HepG2 (cell line): ENCODE measurements around the gene ARGLU1. TPM values are rescaled to one million over a fixed set of nuclear protein-coding genes. Genes with fewer than 3 reads are reported as not detected.

Experiments used
- ATAC-seq: fragments of 200-7000 bp; cut with Tn5 transposase; 3 replicates; pipeline ENCODE4 v1.9.1; 2020; ENCODE audit warnings: mild to moderate bottlenecking, moderate library complexity
- BruUV-seq: library from RNA; stranded (reverse); fragments of 400-500 nt; replicated peaks from 2 replicates; lab custom pipeline; 2021; lab: Mats Ljungman, UMichigan
- CTCF ChIA-PET: fragments of 300-600 bp; formaldehyde crosslinking; extraction: SDS; loops from one replicate; lab custom pipeline; 2021; ENCODE audit warnings: low total read pairs, inconsistent platforms, low intra/inter-chr PET ratio; lab: Yijun Ruan, JAX
- POLR2A ChIA-PET: fragments of 350-600 bp; sonication (Branson Sonifier 250); formaldehyde crosslinking; loops from one replicate; lab custom pipeline; 2020; ENCODE audit warnings: antibody characterized with exemption, inconsistent platforms; lab: Yijun Ruan, JAX
- DNase-seq: peaks from one replicate; pipeline ENCODE4 v3.0.0-alpha.2; 2015; ENCODE audit warnings: low spot score
- FAIRE-seq: peaks from 3 replicates; lab custom pipeline; 2011; peaks lifted over from hg19 to GRCh38; lab: Jason Lieb, UNC
- H2AFZ ChIP-seq: one replicate; pipeline ENCODE4 v1.6.1; 2011; ENCODE audit warnings: low read length, inconsistent platforms
- H3K27ac ChIP-seq: fragments of 300-600 bp; 3 replicates; pipeline ENCODE4 v1.8.0; 2011; ENCODE audit warnings: mixed run types, mild to moderate bottlenecking, mixed read lengths, low read length, inconsistent platforms; ENCODE audit not compliant: insufficient read depth; ENCODE audit errors: extremely low read length
- H3K27me3 ChIP-seq, 2 experiments: fragments of 200-600 bp in 1 of 2; 2 replicates in 1 of 2; 3 replicates in 1 of 2; pipeline versions ENCODE4 v1.6.0 to v1.8.0; 2011; ENCODE audit warnings: low read length in 2 of 2, mild to moderate bottlenecking in 2 of 2, moderate library complexity in 2 of 2, inconsistent platforms in 1 of 2; ENCODE audit not compliant: insufficient read depth in 2 of 2, control insufficient read depth in 1 of 2
- H3K36me3 ChIP-seq, 2 experiments: fragments of 200-600 bp in 1 of 2; replicated peaks in 1 of 2; 2 replicates in 1 of 2; 3 replicates in 1 of 2; pipeline versions ENCODE4 v1.5.1 to v1.8.0; 2011; ENCODE audit warnings: low read length in 2 of 2, inconsistent platforms in 1 of 2; ENCODE audit not compliant: insufficient read depth in 2 of 2, control insufficient read depth in 1 of 2
- H3K4me1 ChIP-seq: 2 replicates; pipeline ENCODE4 v1.5.1; 2012; ENCODE audit warnings: low read length, inconsistent platforms; ENCODE audit not compliant: insufficient read depth
- H3K4me2 ChIP-seq: 2 replicates; pipeline ENCODE4 v1.6.0; 2011; ENCODE audit warnings: low read depth, low read length, inconsistent platforms
- H3K4me3 ChIP-seq, 3 experiments: fragments of 200-600 bp in 1 of 3; sonication (generic), shearing (Covaris generic) in 1 of 3; replicated peaks in 1 of 3; 2 replicates each; pipeline ENCODE4 v1.5.1; 2011 to 2016; ENCODE audit warnings: low read length in 3 of 3, inconsistent platforms in 2 of 3, low read depth in 2 of 3, mild to moderate bottlenecking in 2 of 3, control low read depth in 1 of 3, mixed read lengths in 1 of 3; ENCODE audit not compliant: insufficient read depth in 1 of 3
- H3K79me2 ChIP-seq: one replicate; pipeline ENCODE4 v1.6.1; 2011; ENCODE audit warnings: low read length, inconsistent platforms; ENCODE audit not compliant: insufficient read depth
- H3K9ac ChIP-seq: 2 replicates; pipeline ENCODE4 v1.6.0; 2011; ENCODE audit warnings: mild to moderate bottlenecking, low read depth, low read length, inconsistent platforms; ENCODE audit not compliant: insufficient read depth
- H3K9me3 ChIP-seq: 2 replicates; pipeline ENCODE4 v1.5.1; 2012; ENCODE audit warnings: mild to moderate bottlenecking, low read length
- H4K20me1 ChIP-seq: 2 replicates; pipeline ENCODE4 v1.6.0; 2011; ENCODE audit warnings: inconsistent platforms, mild to moderate bottlenecking, low read length, moderate library complexity; ENCODE audit not compliant: insufficient read depth
- DMTF1 ChIP-seq: sonication (generic); formaldehyde crosslinking; IDR thresholded peaks from 2 replicates; pipeline ENCODE4 v1.4.0; 2020; ENCODE audit warnings: mild to moderate bottlenecking, missing genetic modification reagents
- DZIP1 ChIP-seq: sonication (generic); formaldehyde crosslinking; IDR thresholded peaks from 2 replicates; pipeline ENCODE4 v1.5.0; 2020; ENCODE audit warnings: mild to moderate bottlenecking, missing genetic modification reagents
- GFI1 ChIP-seq: sonication (generic); formaldehyde crosslinking; IDR thresholded peaks from 2 replicates; pipeline ENCODE4 v1.5.0; 2020; ENCODE audit warnings: missing genetic modification reagents, mild to moderate bottlenecking, borderline replicate concordance
- GZF1 ChIP-seq: sonication (generic); formaldehyde crosslinking; IDR thresholded peaks from 2 replicates; pipeline ENCODE4 v1.5.1; 2020; ENCODE audit warnings: mild to moderate bottlenecking, missing genetic modification reagents
- HNF4G ChIP-seq, 2 experiments: sonication (generic) in 1 of 2; formaldehyde crosslinking in 1 of 2; IDR thresholded peaks; 2 replicates each; pipeline versions ENCODE4 v1.4.0 to v1.6.1; 2011 to 2020; ENCODE audit warnings: borderline replicate concordance in 2 of 2, low read depth in 2 of 2, mild to moderate bottlenecking in 2 of 2, low read length in 1 of 2, missing genetic modification reagents in 1 of 2, moderate library complexity in 1 of 2
- POLR2A ChIP-seq, 2 experiments: IDR thresholded peaks; 2 replicates each; pipeline ENCODE4 v1.6.1; 2011; ENCODE audit warnings: low read depth in 2 of 2, low read length in 2 of 2, mild to moderate bottlenecking in 1 of 2, moderate library complexity in 1 of 2; ENCODE audit not compliant: insufficient read depth in 1 of 2
- ZBTB8A ChIP-seq: sonication (generic); formaldehyde crosslinking; IDR thresholded peaks from 2 replicates; pipeline ENCODE4 v1.4.0; 2020; ENCODE audit warnings: mild to moderate bottlenecking, low read depth, missing genetic modification reagents, borderline replicate concordance
- ZFP37 ChIP-seq: sonication (generic); formaldehyde crosslinking; IDR thresholded peaks from 2 replicates; pipeline ENCODE4 v1.4.0; 2020; ENCODE audit warnings: missing genetic modification reagents, borderline replicate concordance
- ZNF609 ChIP-seq: sonication (generic); formaldehyde crosslinking; IDR thresholded peaks from 2 replicates; pipeline ENCODE4 v1.4.0; 2020; ENCODE audit warnings: mild to moderate bottlenecking, missing genetic modification reagents, borderline replicate concordance
- ZNF7 ChIP-seq: IDR thresholded peaks from 2 replicates; pipeline ENCODE4 v1.6.1; 2016; ENCODE audit warnings: missing biosample characterization, missing genetic modification reagents
- ZNF724P ChIP-seq: sonication (generic); formaldehyde crosslinking; IDR thresholded peaks from 2 replicates; pipeline ENCODE4 v1.8.0; 2022; ENCODE audit warnings: missing genetic modification reagents, borderline replicate concordance
- ZNF792 ChIP-seq: IDR thresholded peaks from 2 replicates; pipeline ENCODE4 v1.6.1; 2016
- WGBS: methylation state at CpG from one replicate; pipeline ENCODE4 v1.1.6; 2017; ENCODE audit warnings: low lambda C conversion rate; 5-methylcytosine and 5-hydroxymethylcytosine counted together
- in situ Hi-C: cut with HindIII; loops from 2 replicates; pipeline ENCODE4 v1.10.0; 2017; ENCODE audit warnings: low pct_unique_long_range_greater_than_20kb; ENCODE audit not compliant: extremely low pct_ligation_motif_present
- intact Hi-C: fragments of 100-400 bp; cut with micrococcal nuclease; formaldehyde crosslinking; loops from one replicate; pipeline ENCODE4 v1.10.0; 2022; ENCODE audit not compliant: unreplicated experiment
- polyA plus RNA-seq, 8 experiments: library from polyadenylated mRNA; depleted of rRNA in 3 of 8; stranded (reverse) in 7 of 8; unstranded in 1 of 8; fragments of >200 nt; fragmentation: Illumina TruSeq in 4 of 8; extraction: Trizol in 4 of 8; gene quantifications; 2 replicates each; pipeline versions ENCODE4 v1.2.1 to v1.2.3, GENCODE V29; 2011 to 2016; ENCODE audit warnings: low read depth in 4 of 8, missing spikeins in 1 of 8, mixed read lengths in 1 of 8; ENCODE audit not compliant: insufficient read depth in 1 of 8
- total RNA-seq, 5 experiments: library from RNA; depleted of rRNA; stranded (reverse); fragments of >200 nt; fragmentation: Illumina TruSeq; extraction: Trizol; gene quantifications; 2 replicates each; pipeline ENCODE4 v1.2.3, GENCODE V29; 2016; ENCODE audit warnings: low read depth in 1 of 5

The ARGLU1 gene
- total and polyA plus RNA-seq, 2 of the 13 experiments (the other 11 are each of a cell fraction or from before 2014, with no cell fraction given) = 47.1 to 70.6 TPM

GRCh38 chr13:106594980-106595379, 27.0 kb upstream of the ARGLU1 start (continued):
- no peak for TF ChIP-seq DZIP1 (CRISPR knock-in tag)
- TF ChIP-seq HNF4G (IDR thresholded peaks at IDR 0.05; ENCODE audit: borderline replicate concordance, low read depth, low read length) = no peak
- no peak for TF ChIP-seq HNF4G (CRISPR knock-in tag; IDR thresholded peaks at IDR 0.05; ENCODE audit: borderline replicate concordance, low read depth)

GRCh38 chr13:106593132-106593531, 25.2 kb upstream of the ARGLU1 start:
- Histone ChIP-seq H3K36me3 (no peaks in the 10 kb centered on the region), H3K9me3 (no peaks in the 10 kb centered on the region), H3K27me3 (no peaks in the 10 kb centered on the region), H3K27ac (no peak overlapping the region), H3K9ac (no peak overlapping the region), H3K4me1 (peaks cover 38% of the 10 kb centered on the region), H3K79me2 (no peaks in the 10 kb centered on the region), H3K4me3 (no peak overlapping the region), H2AFZ (no peak overlapping the region), H3K4me2 (no peak overlapping the region), H4K20me1 (no peaks in the 10 kb centered on the region)
- intact Hi-C loops = no loop called here
- FAIRE-seq = no peak
- no peak for ATAC-seq
- BruUV-seq = no TSS peak
- no peak for TF ChIP-seq GZF1
- TF ChIP-seq ZNF724P (CRISPR knock-in tag) = no peak
- no peak for TF ChIP-seq DMTF1
- no peak for TF ChIP-seq POLR2A (IDR thresholded peaks at IDR 0.05; ENCODE audit: insufficient read depth in 1 of 2, low read depth in 2 of 2, low read length in 2 of 2)
- TF ChIP-seq ZFP37 (CRISPR knock-in tag) = no peak
- no peak for TF ChIP-seq GFI1 (CRISPR knock-in tag)
- TF ChIP-seq ZBTB8A (CRISPR knock-in tag) = no peak
- no peak for TF ChIP-seq ZNF7 (CRISPR knock-in tag)
- no peak for TF ChIP-seq ZNF792 (CRISPR knock-in tag)
- no peak for TF ChIP-seq ZNF609
- POLR2A ChIA-PET = no interaction called here
- CTCF ChIA-PET = no interaction called here
- in situ Hi-C loops = no loop called here
- no peak for DNase-seq
- WGBS = 71% methylated on average over 5 of the region's 5 CpGs
